PFSK-1 (cell line): Measurements from ENCODE around the gene LSR.

Source experiments
- FOXP2 ChIP-seq: optimal IDR thresholded peaks from 2 replicates; pipeline ENCODE3; 2011; ENCODE audit warnings: borderline replicate concordance, control low read depth, inconsistent platforms; ENCODE audit not compliant: insufficient read depth; ENCODE audit errors: extremely low read length, extremely low read depth
- POLR2AphosphoS5 ChIP-seq: IDR thresholded peaks from 2 replicates; pipeline ENCODE4 v1.6.1; 2012; ENCODE audit warnings: low read depth, mild to moderate bottlenecking, control low read depth, low read length, moderate library complexity
- REST ChIP-seq, 2 experiments: IDR thresholded peaks; 2 replicates each; pipeline versions ENCODE4 v1.6.1 to v1.8.0; 2011 to 2012; ENCODE audit warnings: low read depth in 2 of 2, low read length in 2 of 2, control low read depth in 1 of 2, inconsistent platforms in 1 of 2, mild to moderate bottlenecking in 1 of 2, moderate library complexity in 1 of 2; ENCODE audit not compliant: insufficient read depth in 1 of 2
- SIN3A ChIP-seq: IDR thresholded peaks from 2 replicates; pipeline ENCODE4 v1.6.1; 2012; ENCODE audit warnings: mild to moderate bottlenecking, low read length, moderate library complexity, borderline replicate concordance; ENCODE audit not compliant: insufficient read depth
- TAF1 ChIP-seq: IDR thresholded peaks from 2 replicates; pipeline ENCODE4 v1.6.1; 2012; ENCODE audit warnings: low read length, control low read depth, borderline replicate concordance; ENCODE audit not compliant: insufficient read depth

Gene LSR

GRCh38 chr19:35260694-35261304, 12.0 kb downstream of the LSR start:
- TF ChIP-seq TAF1: no peak
- no peak for TF ChIP-seq SIN3A

GRCh38 chr19:35261356-35262100, 12.7 kb downstream of the LSR start:
- no peak for TF ChIP-seq FOXP2
- TF ChIP-seq REST (IDR thresholded peaks at IDR 0.05; ENCODE audit: insufficient read depth in 1 of 2, low read depth in 2 of 2, low read length in 2 of 2): no peak
- no peak for TF ChIP-seq TAF1
- no peak for TF ChIP-seq SIN3A
- no peak for TF ChIP-seq POLR2AphosphoS5

GRCh38 chr19:35262101-35262761, 13.4 kb downstream of the LSR start:
- no peak for TF ChIP-seq REST (IDR thresholded peaks at IDR 0.05; ENCODE audit: insufficient read depth in 1 of 2, low read depth in 2 of 2, low read length in 2 of 2)
- no peak for TF ChIP-seq SIN3A
- TF ChIP-seq TAF1: no peak
- TF ChIP-seq FOXP2: no peak
- TF ChIP-seq POLR2AphosphoS5: no peak

GRCh38 chr19:35264268-35265125, 15.7 kb downstream of the LSR start:
- TF ChIP-seq SIN3A: no peak
- no peak for TF ChIP-seq FOXP2
- no peak for TF ChIP-seq TAF1
- TF ChIP-seq REST (IDR thresholded peaks at IDR 0.05; ENCODE audit: insufficient read depth in 1 of 2, low read depth in 2 of 2, low read length in 2 of 2): no peak
- TF ChIP-seq POLR2AphosphoS5: no peak
